Ascending aorta (tissue), 2 donors: Measurements from ENCODE around the gene PSPH. TPM values are rescaled to one million over a fixed set of nuclear protein-coding genes. Genes with fewer than 3 reads are reported as not detected.
"Not testable (repeated sequence)": the region's sequence is repeated elsewhere in the genome, so short reads cannot be mapped to it uniquely, and the experiment has no call there.

Source experiments
- DNase-seq, 2 donors: peaks; one replicate each; pipeline ENCODE4 v3.0.0-alpha.2; 2019; ENCODE audit warnings: low spot score in 2 of 2
- H3K27ac ChIP-seq, 2 donors: fragments of 200-600 bp; sonication (generic); one replicate each; pipeline ENCODE4 v1.5.1; 2016 to 2017; ENCODE audit warnings: mild to moderate bottlenecking in 1 of 2
- H3K27me3 ChIP-seq: fragments of 200-600 bp; sonication (generic); one replicate; pipeline ENCODE4 v1.5.1; 2017
- H3K36me3 ChIP-seq, 2 donors: fragments of 200-600 bp; sonication (generic); one replicate each; pipeline ENCODE4 v1.5.1; 2016
- H3K4me1 ChIP-seq, 2 donors: fragments of 200-600 bp; sonication (generic); one replicate each; pipeline ENCODE4 v1.5.1; 2016 to 2017; ENCODE audit warnings: mild to moderate bottlenecking in 1 of 2
- H3K4me3 ChIP-seq, 2 donors: fragments of 200-600 bp; sonication (generic); one replicate each; pipeline ENCODE4 v1.5.1; 2016 to 2017; ENCODE audit warnings: mild to moderate bottlenecking in 1 of 2
- H3K9me3 ChIP-seq, 2 donors: fragments of 200-600 bp; sonication (generic); one replicate each; pipeline ENCODE4 v1.5.1; 2016
- intact Hi-C: fragments of 100-400 bp; cut with DNase I; formaldehyde crosslinking; loops from one replicate; pipeline ENCODE4 v1.15.1; 2023
- total RNA-seq: library from RNA; depleted of rRNA; stranded (reverse); fragments of >200 nt; gene quantifications from one replicate; pipeline ENCODE4 v1.1.0, GENCODE V29; 2016
- TF ChIP-seq, protein P1 (sequence below), 3 experiments: fragments of 200-600 bp in 2 of 3; fragments of 450-650 bp in 1 of 3; sonication (generic) in 2 of 3; IDR thresholded peaks; one replicate each; pipeline ENCODE4 v1.5.1; 2016 to 2019; ENCODE audit warnings: antibody characterized with exemption in 3 of 3, mild to moderate bottlenecking in 1 of 3, moderate library complexity in 1 of 3

Gene PSPH
- total RNA-seq, 1 donor from 2014 or later: not detected

DNA sequence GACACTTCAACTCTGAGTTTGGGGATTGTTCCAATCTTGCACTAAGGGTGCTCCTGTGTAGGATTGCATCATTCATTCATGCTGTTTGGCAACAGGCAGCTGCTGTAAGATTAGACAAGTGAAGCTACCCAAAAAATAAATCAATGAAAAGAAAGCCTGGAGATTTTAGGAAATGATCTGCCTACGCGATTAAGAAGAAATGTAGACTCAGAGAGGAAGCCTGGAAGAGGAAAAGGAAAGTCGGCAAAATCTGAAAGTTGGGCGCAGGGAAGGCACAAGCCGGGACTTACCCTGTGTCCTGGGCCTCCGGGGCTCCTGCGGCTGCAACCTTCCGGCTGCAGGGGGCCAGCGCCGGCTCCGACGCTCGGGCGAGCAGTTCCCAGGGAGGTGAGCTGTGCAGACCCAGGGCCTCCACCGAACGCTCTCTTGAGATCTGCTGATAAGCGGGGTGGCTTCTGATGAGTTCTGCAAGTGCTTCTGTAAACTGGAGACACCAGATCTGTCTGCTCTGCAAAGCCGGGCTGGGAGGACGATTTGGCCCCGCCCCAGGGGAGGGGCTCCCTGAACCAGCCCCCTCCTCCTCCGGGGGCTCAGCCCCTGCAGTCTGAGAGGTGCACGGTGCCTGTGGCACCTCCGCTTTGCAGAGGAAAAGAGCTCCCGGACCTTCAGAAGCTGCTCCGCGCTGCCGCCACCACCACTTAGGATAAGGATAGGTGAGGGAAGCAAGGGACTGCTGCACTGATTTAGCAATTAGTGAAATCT, 17.4 kb downstream of the PSPH start:
- no peaks in the 10 kb centered on the region for H3K27me3 ChIP-seq
- no peak overlapping the region for H3K27ac ChIP-seq
- intact Hi-C loops: no loop called here
- no peaks in the 10 kb centered on the region for H3K36me3 ChIP-seq
- H3K4me3 ChIP-seq: peak overlapping the region; percentile 62 to 77
- H3K9me3 ChIP-seq: no peaks in the 10 kb centered on the region
- H3K4me1 ChIP-seq: no peaks in the 10 kb centered on the region
- TF ChIP-seq, protein P1, sequence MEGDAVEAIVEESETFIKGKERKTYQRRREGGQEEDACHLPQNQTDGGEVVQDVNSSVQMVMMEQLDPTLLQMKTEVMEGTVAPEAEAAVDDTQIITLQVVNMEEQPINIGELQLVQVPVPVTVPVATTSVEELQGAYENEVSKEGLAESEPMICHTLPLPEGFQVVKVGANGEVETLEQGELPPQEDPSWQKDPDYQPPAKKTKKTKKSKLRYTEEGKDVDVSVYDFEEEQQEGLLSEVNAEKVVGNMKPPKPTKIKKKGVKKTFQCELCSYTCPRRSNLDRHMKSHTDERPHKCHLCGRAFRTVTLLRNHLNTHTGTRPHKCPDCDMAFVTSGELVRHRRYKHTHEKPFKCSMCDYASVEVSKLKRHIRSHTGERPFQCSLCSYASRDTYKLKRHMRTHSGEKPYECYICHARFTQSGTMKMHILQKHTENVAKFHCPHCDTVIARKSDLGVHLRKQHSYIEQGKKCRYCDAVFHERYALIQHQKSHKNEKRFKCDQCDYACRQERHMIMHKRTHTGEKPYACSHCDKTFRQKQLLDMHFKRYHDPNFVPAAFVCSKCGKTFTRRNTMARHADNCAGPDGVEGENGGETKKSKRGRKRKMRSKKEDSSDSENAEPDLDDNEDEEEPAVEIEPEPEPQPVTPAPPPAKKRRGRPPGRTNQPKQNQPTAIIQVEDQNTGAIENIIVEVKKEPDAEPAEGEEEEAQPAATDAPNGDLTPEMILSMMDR (IDR thresholded peaks at IDR 0.05): peak in 2 of 3 experiments; percentile 16 to 38
- peak in 1 of 2 donors; percentile 74 for DNase-seq

DNA sequence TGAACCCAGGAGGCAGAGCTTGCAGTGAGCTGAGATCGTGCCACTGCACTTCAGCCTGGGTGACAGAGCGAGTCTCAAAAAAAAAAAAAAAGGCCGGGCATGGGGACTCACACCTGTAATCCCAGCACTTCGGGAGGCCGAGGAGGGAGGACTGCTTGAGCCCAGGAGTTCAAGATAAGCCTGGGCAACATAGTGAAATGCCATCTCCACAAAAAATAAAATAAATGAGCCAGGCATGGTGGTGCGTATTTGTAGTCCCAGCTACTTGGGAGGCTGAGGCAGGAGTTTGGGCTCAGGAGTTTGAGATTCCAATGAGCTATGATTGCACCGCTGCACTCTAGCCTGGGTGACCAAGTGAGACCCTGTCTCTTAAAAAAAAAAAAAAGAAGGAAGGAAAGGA, 18.7 kb downstream of the PSPH start:
- H3K4me3 ChIP-seq, H3K27me3 ChIP-seq, H3K36me3 ChIP-seq, H3K9me3 ChIP-seq, H3K4me1 ChIP-seq, intact Hi-C loops, H3K27ac ChIP-seq, DNase-seq: not testable (repeated sequence)

DNA sequence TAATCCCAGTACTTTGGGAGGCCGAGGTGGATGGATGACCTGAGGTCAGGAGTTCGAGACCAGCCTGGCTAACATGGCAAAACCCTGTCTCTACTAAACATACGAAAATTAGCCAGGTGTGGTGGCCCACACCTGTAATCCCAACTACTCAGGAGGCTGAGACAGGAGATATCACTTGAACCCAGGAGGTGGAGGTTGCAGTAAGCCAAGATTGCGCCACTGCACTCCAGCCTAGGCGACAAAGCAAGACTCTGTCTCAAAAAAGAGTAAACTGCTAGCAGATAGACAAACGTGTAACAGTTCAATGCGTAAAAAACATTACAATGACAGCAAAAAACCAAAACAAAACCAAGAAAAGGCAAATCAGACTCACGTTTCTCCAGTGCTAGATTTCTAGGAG, 19.7 kb downstream of the PSPH start:
- intact Hi-C loops, H3K4me3 ChIP-seq, DNase-seq: not testable (repeated sequence)

DNA sequence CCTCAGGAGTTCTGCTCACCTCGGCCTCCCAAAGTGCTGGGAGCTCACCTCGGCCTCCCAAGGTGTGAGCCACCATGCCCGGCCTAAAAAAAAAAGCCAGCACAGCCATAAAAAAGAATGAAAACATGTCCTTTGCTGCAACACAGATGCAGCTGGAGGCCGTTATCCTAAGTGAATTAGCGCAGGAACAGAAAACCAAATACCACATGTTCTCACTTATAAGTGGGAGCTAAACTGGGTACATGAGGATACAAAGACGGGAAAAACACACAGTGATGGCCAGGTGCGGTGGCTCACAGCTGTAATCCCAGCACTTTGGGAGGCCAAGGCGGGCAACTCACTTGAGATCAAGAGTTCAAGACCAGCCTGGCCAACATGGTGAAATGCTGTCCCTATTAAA, 20.9 kb downstream of the PSPH start:
- H3K27me3 ChIP-seq: no peaks in the 10 kb centered on the region
- H3K4me1 ChIP-seq: no peaks in the 10 kb centered on the region
- H3K4me3 ChIP-seq: no peak overlapping the region
- no peaks in the 10 kb centered on the region for H3K9me3 ChIP-seq
- DNase-seq: no peak
- no peaks in the 10 kb centered on the region for H3K36me3 ChIP-seq
- intact Hi-C loops: no loop called here
- TF ChIP-seq, protein P1 (IDR thresholded peaks at IDR 0.05): no peak
- no peak overlapping the region for H3K27ac ChIP-seq

More for the DNA sequence above, 19.7 kb downstream of the PSPH start:
- H3K27me3 ChIP-seq, H3K36me3 ChIP-seq, H3K27ac ChIP-seq, H3K9me3 ChIP-seq, H3K4me1 ChIP-seq: not testable (repeated sequence)

DNA sequence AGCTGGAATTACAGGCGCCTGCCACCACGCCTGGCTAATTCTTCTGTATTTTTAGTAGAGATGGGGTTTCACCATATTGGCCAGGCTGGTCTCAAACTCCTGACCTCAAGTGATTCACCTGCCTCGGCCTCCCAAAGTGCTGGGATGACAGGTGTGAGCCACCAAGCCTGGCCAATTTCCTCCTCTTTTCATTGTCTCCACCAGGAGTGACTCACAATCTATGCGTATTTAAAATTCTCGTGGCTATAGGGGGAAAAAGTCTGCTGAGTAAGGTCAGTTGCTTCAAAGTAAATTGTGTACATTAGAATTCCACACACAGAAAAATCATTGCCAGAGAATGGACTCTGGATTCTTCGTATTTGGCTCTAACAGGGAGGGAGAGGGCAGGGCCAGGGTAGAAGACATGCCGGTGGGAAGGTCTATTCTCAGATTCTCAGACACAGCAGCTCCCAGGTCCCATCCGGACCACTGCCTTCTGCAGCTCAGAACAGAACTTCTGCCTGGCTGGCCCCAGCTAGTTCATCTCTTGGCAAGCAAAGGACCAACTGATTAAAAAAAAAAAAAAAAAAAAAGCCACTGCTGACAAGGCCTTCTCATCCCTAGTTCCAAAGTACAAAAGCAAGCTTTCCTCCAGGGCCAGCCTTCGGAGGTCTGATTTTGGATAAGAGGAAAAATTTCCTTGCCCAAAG, 22.2 kb downstream of the PSPH start:
- intact Hi-C loops: no loop called here
- H3K27ac ChIP-seq: no peak overlapping the region

DNA sequence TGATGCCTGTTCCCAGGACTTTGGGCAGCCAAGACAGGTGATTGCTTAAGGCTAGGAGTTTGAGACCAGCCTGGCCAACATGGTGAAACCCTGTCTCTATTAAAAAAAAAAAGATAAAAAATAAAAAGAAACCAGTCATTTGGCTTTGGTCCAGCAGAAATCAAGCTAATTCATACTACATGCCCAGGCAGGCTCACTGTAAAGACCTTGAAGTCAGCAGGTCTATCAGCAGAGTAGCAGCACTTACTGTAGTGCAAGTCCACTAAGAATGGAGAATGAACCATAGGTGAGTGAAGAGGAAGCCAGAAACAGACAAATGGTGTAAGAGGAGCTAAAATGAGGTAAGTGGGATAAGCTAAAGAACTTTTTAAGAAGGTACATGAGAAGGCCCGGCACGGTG, 24.7 kb downstream of the PSPH start:
- Histone ChIP-seq H3K27ac (no peak overlapping the region), H3K4me3 (no peak overlapping the region), H3K4me1 (no peaks in the 10 kb centered on the region), H3K36me3 (no peaks in the 10 kb centered on the region), H3K27me3 (no peaks in the 10 kb centered on the region), H3K9me3 (no peaks in the 10 kb centered on the region)
- DNase-seq: no peak
- TF ChIP-seq, protein P1 (IDR thresholded peaks at IDR 0.05): no peak
- intact Hi-C loops: no loop called here

More for the DNA sequence above, 22.2 kb downstream of the PSPH start:
- no peaks in the 10 kb centered on the region for H3K27me3 ChIP-seq
- H3K4me3 ChIP-seq: no peak overlapping the region
- DNase-seq: no peak
- no peaks in the 10 kb centered on the region for H3K36me3 ChIP-seq
- H3K9me3 ChIP-seq: no peaks in the 10 kb centered on the region
- TF ChIP-seq, protein P1 (IDR thresholded peaks at IDR 0.05): no peak
- H3K4me1 ChIP-seq: no peaks in the 10 kb centered on the region
